NCI-H2196 treated with DMSO at 0.1 percent for 48 hours (cell line): Measurements from ENCODE around the gene EGLN1.

ENCODE experiments used
- DNase-seq: peaks from one replicate; lab custom pipeline; 2025; ENCODE audit not compliant: unreplicated experiment; lab: John Stamatoyannopoulos, UW

Gene EGLN1

GRCh38 chr1:231397886-231398671 lies 24.0 kb downstream of the EGLN1 start:
- no peak for DNase-seq

- no peak for DNase-seq
These were observed 25.4 kb downstream of the EGLN1 start for GRCh38 chr1:231396643-231397042.

- no peak for DNase-seq
These were observed 26.1 kb downstream of the EGLN1 start for GRCh38 chr1:231395998-231396390.

- no peak for DNase-seq
These were observed 26.8 kb downstream of the EGLN1 start for GRCh38 chr1:231395076-231395997.

GRCh38 chr1:231393668-231394067 lies 28.4 kb downstream of the EGLN1 start:
- DNase-seq: no peak

- DNase-seq: no peak
These were observed 29.5 kb downstream of the EGLN1 start for GRCh38 chr1:231392389-231393131.

GRCh38 chr1:231390071-231390470 lies 32.0 kb downstream of the EGLN1 start:
- no peak for DNase-seq

- DNase-seq: no peak
These were observed 34.1 kb downstream of the EGLN1 start for GRCh38 chr1:231387770-231388669.

- no peak for DNase-seq
These were observed 35.6 kb downstream of the EGLN1 start for GRCh38 chr1:231386466-231386865.

GRCh38 chr1:231385416-231385748 lies 36.7 kb downstream of the EGLN1 start:
- no peak for DNase-seq

- no peak for DNase-seq
These were observed 37.2 kb downstream of the EGLN1 start for GRCh38 chr1:231384696-231385415.

GRCh38 chr1:231383159-231383860 lies 38.8 kb downstream of the EGLN1 start:
- DNase-seq: no peak

- DNase-seq: no peak
These were observed 39.7 kb downstream of the EGLN1 start for GRCh38 chr1:231382426-231382825.

- no peak for DNase-seq
These were observed 40.4 kb downstream of the EGLN1 start for GRCh38 chr1:231381729-231382128.

GRCh38 chr1:231376875-231377549 lies 45.1 kb downstream of the EGLN1 start:
- DNase-seq: no peak

GRCh38 chr1:231376101-231376500 lies 46.0 kb downstream of the EGLN1 start:
- DNase-seq: no peak

GRCh38 chr1:231374394-231374793 lies 47.7 kb downstream of the EGLN1 start:
- DNase-seq: no peak

- DNase-seq: no peak
These were observed 49.6 kb downstream of the EGLN1 start for GRCh38 chr1:231372501-231372900.

GRCh38 chr1:231369282-231369681 lies 52.8 kb downstream of the EGLN1 start:
- DNase-seq: no peak
